Measurements from ENCODE around the gene YAP1. TPM values are rescaled to one million over a fixed set of nuclear protein-coding genes. Genes with fewer than 3 reads are reported as not detected.
A peak's percentile ranks its signal among the peaks of the same experiment; 100 is the strongest.

YAP1 gene
- total RNA-seq, 4 donors from 2014 or later, result 97.0 to 177 (median 142) TPM

DNA sequence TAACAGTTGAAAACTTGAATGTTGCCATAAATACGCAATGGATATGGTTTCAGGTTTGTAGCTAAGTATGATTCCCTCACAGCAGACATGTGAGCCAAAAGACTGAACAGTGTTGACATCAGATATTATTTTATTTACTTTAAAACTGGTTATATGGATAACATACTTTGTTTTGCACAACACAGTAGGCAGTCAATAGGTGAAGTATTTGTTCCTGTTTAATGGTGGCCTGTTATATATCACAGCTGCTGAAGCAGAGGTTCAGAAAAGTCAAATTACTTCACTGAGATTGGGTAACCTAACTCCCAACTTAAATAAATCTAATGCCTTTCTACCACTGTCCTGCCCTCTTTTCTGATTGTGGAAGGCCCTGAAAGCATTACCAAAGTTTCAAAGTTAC lies 44.6 kb downstream of the YAP1 start:
- intact Hi-C loops (cut with DNase I), result no loop called here

DNA sequence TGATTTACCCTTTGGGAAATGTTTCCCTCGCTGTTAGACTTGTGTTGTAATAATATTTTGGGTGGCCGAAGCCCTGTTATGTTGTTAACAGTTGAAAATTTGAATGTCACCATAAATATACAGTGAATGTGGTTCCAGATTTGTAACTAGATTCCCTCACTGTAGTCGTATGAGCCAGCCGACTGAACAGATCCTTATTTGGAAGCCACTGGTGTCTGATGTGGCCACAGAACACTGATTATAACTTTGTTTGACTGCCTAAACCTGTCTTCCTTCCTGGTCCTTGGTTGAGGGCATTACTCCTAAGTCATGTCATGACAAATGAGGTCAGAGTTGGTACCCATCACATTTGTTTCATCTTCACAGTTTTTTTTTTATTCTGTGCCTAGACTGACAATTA lies 45.4 kb downstream of the YAP1 start:
- intact Hi-C loops (cut with DNase I), result no loop called here
- H3K4me1 ChIP-seq, result peaks cover 13 to 92% (median 35%) of the 10 kb centered on the region in 3 donors

More for the DNA sequence above, 44.6 kb downstream of the YAP1 start:
- no peak for DNase-seq
- peaks cover 0 to 3% (median 0%) of the 10 kb centered on the region in 3 donors for H3K36me3 ChIP-seq
- no peaks in the 10 kb centered on the region for H3K27me3 ChIP-seq
- peaks cover 13 to 86% (median 35%) of the 10 kb centered on the region in 3 donors for H3K4me1 ChIP-seq
- no peaks in the 10 kb centered on the region for H3K9me3 ChIP-seq
- H3K27ac ChIP-seq, result peak overlapping the region in 3 of 4 donors; percentile 27 to 64 (median 38)
- TF ChIP-seq POLR2A (IDR thresholded peaks at IDR 0.05), result no peak
- TF ChIP-seq, protein P1, sequence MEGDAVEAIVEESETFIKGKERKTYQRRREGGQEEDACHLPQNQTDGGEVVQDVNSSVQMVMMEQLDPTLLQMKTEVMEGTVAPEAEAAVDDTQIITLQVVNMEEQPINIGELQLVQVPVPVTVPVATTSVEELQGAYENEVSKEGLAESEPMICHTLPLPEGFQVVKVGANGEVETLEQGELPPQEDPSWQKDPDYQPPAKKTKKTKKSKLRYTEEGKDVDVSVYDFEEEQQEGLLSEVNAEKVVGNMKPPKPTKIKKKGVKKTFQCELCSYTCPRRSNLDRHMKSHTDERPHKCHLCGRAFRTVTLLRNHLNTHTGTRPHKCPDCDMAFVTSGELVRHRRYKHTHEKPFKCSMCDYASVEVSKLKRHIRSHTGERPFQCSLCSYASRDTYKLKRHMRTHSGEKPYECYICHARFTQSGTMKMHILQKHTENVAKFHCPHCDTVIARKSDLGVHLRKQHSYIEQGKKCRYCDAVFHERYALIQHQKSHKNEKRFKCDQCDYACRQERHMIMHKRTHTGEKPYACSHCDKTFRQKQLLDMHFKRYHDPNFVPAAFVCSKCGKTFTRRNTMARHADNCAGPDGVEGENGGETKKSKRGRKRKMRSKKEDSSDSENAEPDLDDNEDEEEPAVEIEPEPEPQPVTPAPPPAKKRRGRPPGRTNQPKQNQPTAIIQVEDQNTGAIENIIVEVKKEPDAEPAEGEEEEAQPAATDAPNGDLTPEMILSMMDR (IDR thresholded peaks at IDR 0.05), result no peak
- 89 to 91% methylated on average over 1 of the region's 1 CpG for WGBS, 2 donors
- no peak overlapping the region for H3K4me3 ChIP-seq

DNA sequence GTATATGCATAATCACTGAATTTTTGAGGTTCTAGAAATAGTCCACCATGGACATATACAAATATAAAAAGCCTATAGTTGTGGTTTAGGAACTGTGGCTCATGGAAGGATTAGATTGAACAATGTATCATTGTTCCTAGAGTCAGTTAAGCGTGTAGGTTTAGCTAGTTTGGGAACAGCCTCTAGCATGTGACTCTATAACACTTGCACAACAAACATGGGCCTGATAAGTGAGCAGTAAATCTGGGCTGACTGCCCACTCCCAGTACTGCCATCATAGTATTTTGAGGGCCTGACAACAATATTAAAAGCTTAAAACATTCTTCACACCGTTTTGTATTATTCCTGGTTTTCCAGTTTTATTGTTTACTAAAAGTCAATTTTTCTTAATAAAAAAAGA lies 47.0 kb downstream of the YAP1 start:
- Histone ChIP-seq H3K27ac (peak overlapping the region in 2 of 4 donors; percentile 42 to 64), H3K27me3 (no peaks in the 10 kb centered on the region), H3K4me3 (no peak overlapping the region), H3K4me1 (peaks cover 13 to 91% (median 32%) of the 10 kb centered on the region in 3 donors), H3K9me3 (no peaks in the 10 kb centered on the region), H3K36me3 (peaks cover 0 to 4% (median 0%) of the 10 kb centered on the region in 3 donors)
- no peak for DNase-seq
- 15 to 18% methylated on average over 2 of the region's 2 CpGs for WGBS, 2 donors
- TF ChIP-seq, protein P1 (IDR thresholded peaks at IDR 0.05), result no peak
- TF ChIP-seq POLR2A (IDR thresholded peaks at IDR 0.05), result no peak
- intact Hi-C loops (cut with DNase I), result no loop called here

More for the DNA sequence above, 45.4 kb downstream of the YAP1 start:
- Histone ChIP-seq H3K4me3 (no peak overlapping the region), H3K27ac (peak overlapping the region; percentile 27 to 64 (median 40)), H3K9me3 (no peaks in the 10 kb centered on the region), H3K27me3 (no peaks in the 10 kb centered on the region), H3K36me3 (peaks cover 0 to 3% (median 0%) of the 10 kb centered on the region in 3 donors)
- no peak for DNase-seq
- WGBS, 2 donors, result 42 to 50% methylated on average over 4 of the region's 4 CpGs
- TF ChIP-seq, protein P1 (IDR thresholded peaks at IDR 0.05), result no peak
- no peak for TF ChIP-seq POLR2A (IDR thresholded peaks at IDR 0.05)

DNA sequence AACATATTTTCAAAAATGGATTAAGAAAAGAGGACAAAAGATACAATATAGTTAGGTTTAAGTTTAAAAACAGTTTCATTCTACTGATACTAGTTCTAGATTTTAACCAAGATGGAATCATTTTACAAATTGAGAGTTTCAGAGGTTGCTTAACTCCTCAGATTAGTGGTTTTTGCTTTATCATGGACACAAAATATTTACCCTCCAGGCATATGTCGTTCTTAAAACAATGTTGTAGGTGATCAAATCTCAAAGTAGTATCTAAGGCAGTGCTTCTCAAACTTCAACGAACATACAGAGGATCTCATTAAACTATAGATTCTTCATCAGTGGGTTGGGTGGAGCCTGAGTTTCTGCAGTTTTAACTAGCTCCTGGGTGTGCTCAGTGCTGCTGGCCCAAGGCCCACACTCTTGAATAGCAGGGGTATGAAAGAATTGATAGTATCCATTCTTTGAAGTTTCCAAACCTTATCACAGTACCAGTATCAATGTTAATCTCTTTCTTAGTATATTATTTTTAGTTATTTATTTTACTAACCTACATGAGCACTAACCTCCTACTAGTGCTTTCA lies 48.0 kb downstream of the YAP1 start:
- Histone ChIP-seq H3K4me3 (no peak overlapping the region), H3K4me1 (peaks cover 13 to 83% (median 32%) of the 10 kb centered on the region in 3 donors), H3K27me3 (no peaks in the 10 kb centered on the region), H3K36me3 (peaks cover 0 to 11% (median 4%) of the 10 kb centered on the region in 3 donors), H3K9me3 (no peaks in the 10 kb centered on the region), H3K27ac (peak overlapping the region in 2 of 4 donors; percentile 42 to 64)
- WGBS, 2 donors, result 25 to 33% methylated on average over 2 of the region's 2 CpGs
- no peak for TF ChIP-seq POLR2A (IDR thresholded peaks at IDR 0.05)
- TF ChIP-seq, protein P1 (IDR thresholded peaks at IDR 0.05), result no peak
- DNase-seq, result no peak
- intact Hi-C loops (cut with DNase I), result no loop called here

DNA sequence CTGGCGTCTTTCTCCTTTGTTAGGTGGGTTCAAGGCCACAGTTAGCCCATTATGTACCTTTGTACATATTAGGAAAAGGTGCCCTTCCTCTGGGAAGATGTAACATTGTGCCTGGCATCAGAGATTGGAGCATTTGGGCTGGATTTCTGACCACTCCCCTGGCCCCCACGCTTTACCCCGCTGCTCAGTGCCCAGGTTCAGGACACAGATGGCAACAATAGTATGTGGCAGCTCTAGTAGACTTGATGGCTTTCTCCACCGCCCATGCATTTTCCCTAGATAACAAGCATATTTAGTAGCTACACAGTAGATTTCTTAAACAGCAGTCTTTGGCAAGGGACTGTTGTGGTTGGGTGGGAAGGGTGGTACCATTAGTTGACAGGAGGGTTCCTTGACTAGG lies 53.1 kb downstream of the YAP1 start:
- TF ChIP-seq, protein P1 (IDR thresholded peaks at IDR 0.05), result no peak
- no peak for TF ChIP-seq POLR2A (IDR thresholded peaks at IDR 0.05)
- H3K27ac ChIP-seq, result no peak overlapping the region
- no peak for DNase-seq

More for the DNA sequence above, 53.1 kb downstream of the YAP1 start:
- H3K36me3 ChIP-seq, result peaks cover 0 to 30% (median 4%) of the 10 kb centered on the region in 3 donors
- H3K9me3 ChIP-seq, result no peaks in the 10 kb centered on the region
- 97% methylated on average over 2 to 4 of the region's 4 CpGs for WGBS, 2 donors
- no peak overlapping the region for H3K4me3 ChIP-seq
- no peaks in the 10 kb centered on the region for H3K27me3 ChIP-seq
- peaks cover 0 to 68% (median 8%) of the 10 kb centered on the region in 3 donors for H3K4me1 ChIP-seq
- intact Hi-C loops (cut with DNase I), result no loop called here

Measured in esophagus squamous epithelium (tissue), 5 donors.